ENCODE results near the gene TNN. TPM values are rescaled to one million over a fixed set of nuclear protein-coding genes. Genes with fewer than 3 reads are reported as not detected.

TNN gene
- total and polyA plus RNA-seq, 2 donors (not counting 1 experiment from before 2014, with no cell fraction given) = not detected

- no peaks in the 10 kb centered on the region for H3K4me1 ChIP-seq (ENCODE audit: control insufficient read depth, extremely low read depth, insufficient read depth, low read length)
- no peaks in the 10 kb centered on the region for H3K36me3 ChIP-seq (ENCODE audit: control insufficient read depth, insufficient read depth, low read length)
- TF ChIP-seq, protein P1, sequence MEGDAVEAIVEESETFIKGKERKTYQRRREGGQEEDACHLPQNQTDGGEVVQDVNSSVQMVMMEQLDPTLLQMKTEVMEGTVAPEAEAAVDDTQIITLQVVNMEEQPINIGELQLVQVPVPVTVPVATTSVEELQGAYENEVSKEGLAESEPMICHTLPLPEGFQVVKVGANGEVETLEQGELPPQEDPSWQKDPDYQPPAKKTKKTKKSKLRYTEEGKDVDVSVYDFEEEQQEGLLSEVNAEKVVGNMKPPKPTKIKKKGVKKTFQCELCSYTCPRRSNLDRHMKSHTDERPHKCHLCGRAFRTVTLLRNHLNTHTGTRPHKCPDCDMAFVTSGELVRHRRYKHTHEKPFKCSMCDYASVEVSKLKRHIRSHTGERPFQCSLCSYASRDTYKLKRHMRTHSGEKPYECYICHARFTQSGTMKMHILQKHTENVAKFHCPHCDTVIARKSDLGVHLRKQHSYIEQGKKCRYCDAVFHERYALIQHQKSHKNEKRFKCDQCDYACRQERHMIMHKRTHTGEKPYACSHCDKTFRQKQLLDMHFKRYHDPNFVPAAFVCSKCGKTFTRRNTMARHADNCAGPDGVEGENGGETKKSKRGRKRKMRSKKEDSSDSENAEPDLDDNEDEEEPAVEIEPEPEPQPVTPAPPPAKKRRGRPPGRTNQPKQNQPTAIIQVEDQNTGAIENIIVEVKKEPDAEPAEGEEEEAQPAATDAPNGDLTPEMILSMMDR (conservative IDR thresholded peaks at IDR 0.05 in 1 of 2, IDR thresholded peaks at IDR 0.05 in 1 of 2; ENCODE audit: low read depth in 1 of 2, low read length in 2 of 2) = no peak
- no peak for TF ChIP-seq EZH2 (IDR thresholded peaks at IDR 0.05; ENCODE audit: low read length, missing control alignments)
- H3K27ac ChIP-seq (ENCODE audit: insufficient read depth, low read length) = no peak overlapping the region
- H2AFZ ChIP-seq (ENCODE audit: low read length) = no peak overlapping the region
- no peak overlapping the region for H3K4me3 ChIP-seq (replicated peaks in 1 of 4; ENCODE audit: control extremely low read depth in 1 of 4, insufficient read depth in 1 of 4, low read depth in 3 of 4, low read length in 4 of 4)
- H3K79me2 ChIP-seq (ENCODE audit: control insufficient read depth, insufficient read depth, low read length) = no peaks in the 10 kb centered on the region
- no peaks in the 10 kb centered on the region for H3K9me3 ChIP-seq (ENCODE audit: control insufficient read depth, insufficient read depth, low read depth, low read length)
- no peak overlapping the region for H3K9ac ChIP-seq (ENCODE audit: insufficient read depth, low read length)
- no peaks in the 10 kb centered on the region for H3K27me3 ChIP-seq (ENCODE audit: control insufficient read depth, insufficient read depth, low read length)
- DNase-seq (ENCODE audit: low read depth in 2 of 2) = no peak
- H3K4me2 ChIP-seq (ENCODE audit: extremely low read depth, insufficient read depth, low read length) = no peak overlapping the region
- no peaks in the 10 kb centered on the region for H4K20me1 ChIP-seq (ENCODE audit: control insufficient read depth, extremely low read depth, insufficient read depth, low read length)
Measured at GRCh38 chr1:175167861-175168260, 100.2 kb downstream of the TNN start.

GRCh38 chr1:175168782-175169181, 101.1 kb downstream of the TNN start:
- DNase-seq (ENCODE audit: low read depth in 2 of 2) = no peak
- H3K9ac ChIP-seq (ENCODE audit: insufficient read depth, low read length) = no peak overlapping the region
- H3K27ac ChIP-seq (ENCODE audit: insufficient read depth, low read length) = no peak overlapping the region
- no peak for TF ChIP-seq EZH2 (IDR thresholded peaks at IDR 0.05; ENCODE audit: low read length, missing control alignments)
- TF ChIP-seq, protein P1 (conservative IDR thresholded peaks at IDR 0.05 in 1 of 2, IDR thresholded peaks at IDR 0.05 in 1 of 2; ENCODE audit: low read depth in 1 of 2, low read length in 2 of 2) = no peak
- no peak overlapping the region for H3K4me3 ChIP-seq (replicated peaks in 1 of 4; ENCODE audit: control extremely low read depth in 1 of 4, insufficient read depth in 1 of 4, low read depth in 3 of 4, low read length in 4 of 4)
- no peaks in the 10 kb centered on the region for H4K20me1 ChIP-seq (ENCODE audit: control insufficient read depth, extremely low read depth, insufficient read depth, low read length)
- no peaks in the 10 kb centered on the region for H3K36me3 ChIP-seq (ENCODE audit: control insufficient read depth, insufficient read depth, low read length)
- no peak overlapping the region for H2AFZ ChIP-seq (ENCODE audit: low read length)
- H3K4me2 ChIP-seq (ENCODE audit: extremely low read depth, insufficient read depth, low read length) = no peak overlapping the region
- no peaks in the 10 kb centered on the region for H3K27me3 ChIP-seq (ENCODE audit: control insufficient read depth, insufficient read depth, low read length)
- H3K4me1 ChIP-seq (ENCODE audit: control insufficient read depth, extremely low read depth, insufficient read depth, low read length) = no peaks in the 10 kb centered on the region
- H3K9me3 ChIP-seq (ENCODE audit: control insufficient read depth, insufficient read depth, low read depth, low read length) = no peaks in the 10 kb centered on the region
- H3K79me2 ChIP-seq (ENCODE audit: control insufficient read depth, insufficient read depth, low read length) = no peaks in the 10 kb centered on the region

DNA sequence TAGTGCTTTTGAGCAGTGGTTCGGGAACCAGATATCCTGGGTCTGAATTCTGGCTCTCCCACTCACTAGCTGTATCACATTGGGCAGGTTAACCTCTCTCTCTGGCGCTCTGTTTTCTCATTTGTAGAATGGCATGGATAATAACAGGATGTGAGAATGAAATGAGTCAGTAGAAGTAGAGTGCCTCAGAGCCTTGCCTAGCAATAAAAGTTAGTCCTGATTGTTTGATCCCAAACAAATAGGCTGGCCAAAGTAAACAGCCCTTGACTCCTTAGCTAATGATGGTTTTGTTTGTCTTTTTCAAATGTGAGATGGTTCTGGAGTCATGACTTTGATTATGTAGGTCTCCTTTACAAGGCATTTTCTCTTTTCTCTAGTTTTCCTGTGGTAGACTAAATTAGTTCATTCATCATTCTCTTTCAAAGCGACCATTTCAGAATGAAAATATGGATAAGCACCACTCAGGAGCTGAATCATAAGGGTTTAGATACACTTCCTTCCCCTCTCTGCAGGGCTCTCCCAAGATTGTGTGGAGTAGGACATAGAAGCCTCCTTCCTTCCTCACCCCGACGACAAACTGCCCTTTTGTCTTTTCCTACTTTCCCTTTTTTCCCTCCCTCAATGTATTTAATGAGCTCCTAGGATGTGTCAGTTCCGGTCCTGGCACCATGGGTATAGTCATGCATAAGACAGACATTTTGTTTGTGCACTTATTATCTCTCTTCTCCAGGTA, 101.8 kb downstream of the TNN start:
- no peaks in the 10 kb centered on the region for H4K20me1 ChIP-seq (ENCODE audit: control insufficient read depth, extremely low read depth, insufficient read depth, low read length)
- no peak overlapping the region for H3K4me2 ChIP-seq (ENCODE audit: extremely low read depth, insufficient read depth, low read length)
- TF ChIP-seq, protein P1 (conservative IDR thresholded peaks at IDR 0.05 in 1 of 2, IDR thresholded peaks at IDR 0.05 in 1 of 2; ENCODE audit: low read depth in 1 of 2, low read length in 2 of 2) = no peak
- TF ChIP-seq EZH2 (IDR thresholded peaks at IDR 0.05; ENCODE audit: low read length, missing control alignments) = no peak
- no peaks in the 10 kb centered on the region for H3K27me3 ChIP-seq (ENCODE audit: control insufficient read depth, insufficient read depth, low read length)
- peak in 1 of 2 donors; percentile 2 for DNase-seq (ENCODE audit: low read depth in 2 of 2)
- no peak overlapping the region for H3K27ac ChIP-seq (ENCODE audit: insufficient read depth, low read length)
- H2AFZ ChIP-seq (ENCODE audit: low read length) = no peak overlapping the region
- no peaks in the 10 kb centered on the region for H3K4me1 ChIP-seq (ENCODE audit: control insufficient read depth, extremely low read depth, insufficient read depth, low read length)
- no peaks in the 10 kb centered on the region for H3K9me3 ChIP-seq (ENCODE audit: control insufficient read depth, insufficient read depth, low read depth, low read length)
- no peak overlapping the region for H3K4me3 ChIP-seq (replicated peaks in 1 of 4; ENCODE audit: control extremely low read depth in 1 of 4, insufficient read depth in 1 of 4, low read depth in 3 of 4, low read length in 4 of 4)
- no peaks in the 10 kb centered on the region for H3K79me2 ChIP-seq (ENCODE audit: control insufficient read depth, insufficient read depth, low read length)
- no peak overlapping the region for H3K9ac ChIP-seq (ENCODE audit: insufficient read depth, low read length)
- H3K36me3 ChIP-seq (ENCODE audit: control insufficient read depth, insufficient read depth, low read length) = no peaks in the 10 kb centered on the region
